HG03097 (cell line): ENCODE results near the gene TAF3.

Source experiments
- ATAC-seq: cut with Tn5 transposase; IDR thresholded peaks from one replicate; pipeline ENCODE4 v1.9.1; 2021; ENCODE audit not compliant: unreplicated experiment, low FRiP score

TAF3 gene

GRCh38 chr10:8043569-8044306 lies 225.4 kb downstream of the TAF3 start:
- no peak for ATAC-seq

- ATAC-seq, result no peak
Observed at GRCh38 chr10:8044331-8044907, 226.1 kb downstream of the TAF3 start.

GRCh38 chr10:8044908-8045725 lies 226.8 kb downstream of the TAF3 start:
- ATAC-seq, result no peak

- no peak for ATAC-seq
Observed at GRCh38 chr10:8045726-8046494, 227.6 kb downstream of the TAF3 start.

GRCh38 chr10:8047452-8048280 lies 229.4 kb downstream of the TAF3 start:
- ATAC-seq, result no peak

GRCh38 chr10:8048281-8049008 lies 230.1 kb downstream of the TAF3 start:
- no peak for ATAC-seq

- ATAC-seq, result no peak
Observed at GRCh38 chr10:8049045-8049864, 230.9 kb downstream of the TAF3 start.

- no peak for ATAC-seq
Observed at GRCh38 chr10:8049865-8050555, 231.7 kb downstream of the TAF3 start.

GRCh38 chr10:8050556-8051108 lies 232.3 kb downstream of the TAF3 start:
- no peak for ATAC-seq

- no peak for ATAC-seq
Observed at GRCh38 chr10:8051109-8051821, 233.0 kb downstream of the TAF3 start.

- no peak for ATAC-seq
Observed at GRCh38 chr10:8051851-8052257, 233.5 kb downstream of the TAF3 start.

- ATAC-seq, result no peak
Observed at GRCh38 chr10:8052341-8052955, 234.1 kb downstream of the TAF3 start.

- no peak for ATAC-seq
Observed at GRCh38 chr10:8052956-8053445, 234.7 kb downstream of the TAF3 start.

GRCh38 chr10:8053446-8054243 lies 235.3 kb downstream of the TAF3 start:
- ATAC-seq, result peak; percentile 56

- peak; percentile 6 for ATAC-seq
Observed at GRCh38 chr10:8054244-8054493, 235.9 kb downstream of the TAF3 start.
